Lower leg skin (tissue), 4 donors: ENCODE measurements around the gene EXOSC10. TPM values are rescaled to one million over a fixed set of nuclear protein-coding genes. Genes with fewer than 3 reads are reported as not detected.

ENCODE experiments used
- DNase-seq, 2 donors: peaks; one replicate each; pipeline ENCODE4 v3.0.0-alpha.2; 2019; ENCODE audit warnings: low spot score in 2 of 2
- H3K4me3 ChIP-seq: fragments of 200-600 bp; sonication (generic); 2 replicates; pipeline ENCODE4 v1.5.1; 2017; ENCODE audit warnings: mild to moderate bottlenecking, low read depth; ENCODE audit not compliant: poor library complexity, severe bottlenecking
- POLR2A ChIP-seq, 2 donors: fragments of 450-650 bp; IDR thresholded peaks; one replicate each; pipeline ENCODE4 v1.6.1; 2016 to 2017; ENCODE audit warnings: antibody characterized with exemption in 2 of 2, mild to moderate bottlenecking in 1 of 2, moderate library complexity in 1 of 2
- WGBS, 2 donors: methylation state at CpG; one replicate each; pipeline ENCODE4 v1.1.5; 2018; 5-methylcytosine and 5-hydroxymethylcytosine counted together
- intact Hi-C: fragments of 100-400 bp; cut with DNase I; formaldehyde crosslinking; loops from one replicate; pipeline ENCODE4 v1.15.0; 2023; ENCODE audit warnings: low total_unique reads
- total RNA-seq, 4 donors: library from RNA; depleted of rRNA; stranded (reverse); fragments of >200 nt; gene quantifications; one replicate each; pipeline ENCODE4 v1.1.0, GENCODE V29; 2016
- TF ChIP-seq, protein P1 (sequence below), 3 donors: fragments of 450-650 bp; IDR thresholded peaks; one replicate each; pipeline ENCODE4 v1.5.1; 2016; ENCODE audit warnings: antibody characterized with exemption in 3 of 3, mild to moderate bottlenecking in 3 of 3, moderate library complexity in 2 of 3

The EXOSC10 gene
- total RNA-seq, 4 donors from 2014 or later: 51.8 to 78.1 (median 65.3) TPM

DNA sequence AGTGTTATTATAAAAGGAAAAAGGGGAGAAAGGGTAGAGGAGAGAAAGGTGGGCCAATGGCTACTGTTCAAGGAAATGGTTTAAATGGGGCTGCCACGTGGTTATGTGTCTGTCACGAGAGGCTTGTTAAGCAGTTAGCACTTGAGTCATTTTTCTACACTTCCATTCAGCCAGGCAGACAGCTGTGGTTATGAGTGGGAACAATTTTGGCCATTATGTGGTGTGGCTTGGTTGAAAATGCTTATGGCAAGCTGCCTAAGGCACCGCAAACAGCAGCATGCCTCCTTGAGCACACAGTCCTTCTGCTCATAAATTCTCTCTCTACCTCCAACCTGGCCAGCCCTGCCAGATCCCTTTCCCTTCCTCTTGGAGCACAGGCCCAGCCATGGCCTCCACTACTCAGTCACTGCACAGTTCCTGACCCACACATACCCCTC, 36.7 kb downstream of the EXOSC10 start:
- TF ChIP-seq, protein P1, sequence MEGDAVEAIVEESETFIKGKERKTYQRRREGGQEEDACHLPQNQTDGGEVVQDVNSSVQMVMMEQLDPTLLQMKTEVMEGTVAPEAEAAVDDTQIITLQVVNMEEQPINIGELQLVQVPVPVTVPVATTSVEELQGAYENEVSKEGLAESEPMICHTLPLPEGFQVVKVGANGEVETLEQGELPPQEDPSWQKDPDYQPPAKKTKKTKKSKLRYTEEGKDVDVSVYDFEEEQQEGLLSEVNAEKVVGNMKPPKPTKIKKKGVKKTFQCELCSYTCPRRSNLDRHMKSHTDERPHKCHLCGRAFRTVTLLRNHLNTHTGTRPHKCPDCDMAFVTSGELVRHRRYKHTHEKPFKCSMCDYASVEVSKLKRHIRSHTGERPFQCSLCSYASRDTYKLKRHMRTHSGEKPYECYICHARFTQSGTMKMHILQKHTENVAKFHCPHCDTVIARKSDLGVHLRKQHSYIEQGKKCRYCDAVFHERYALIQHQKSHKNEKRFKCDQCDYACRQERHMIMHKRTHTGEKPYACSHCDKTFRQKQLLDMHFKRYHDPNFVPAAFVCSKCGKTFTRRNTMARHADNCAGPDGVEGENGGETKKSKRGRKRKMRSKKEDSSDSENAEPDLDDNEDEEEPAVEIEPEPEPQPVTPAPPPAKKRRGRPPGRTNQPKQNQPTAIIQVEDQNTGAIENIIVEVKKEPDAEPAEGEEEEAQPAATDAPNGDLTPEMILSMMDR (IDR thresholded peaks at IDR 0.05): no peak
- no peak for TF ChIP-seq POLR2A (IDR thresholded peaks at IDR 0.05)
- intact Hi-C loops: no loop called here
- no peak overlapping the region for H3K4me3 ChIP-seq

DNA sequence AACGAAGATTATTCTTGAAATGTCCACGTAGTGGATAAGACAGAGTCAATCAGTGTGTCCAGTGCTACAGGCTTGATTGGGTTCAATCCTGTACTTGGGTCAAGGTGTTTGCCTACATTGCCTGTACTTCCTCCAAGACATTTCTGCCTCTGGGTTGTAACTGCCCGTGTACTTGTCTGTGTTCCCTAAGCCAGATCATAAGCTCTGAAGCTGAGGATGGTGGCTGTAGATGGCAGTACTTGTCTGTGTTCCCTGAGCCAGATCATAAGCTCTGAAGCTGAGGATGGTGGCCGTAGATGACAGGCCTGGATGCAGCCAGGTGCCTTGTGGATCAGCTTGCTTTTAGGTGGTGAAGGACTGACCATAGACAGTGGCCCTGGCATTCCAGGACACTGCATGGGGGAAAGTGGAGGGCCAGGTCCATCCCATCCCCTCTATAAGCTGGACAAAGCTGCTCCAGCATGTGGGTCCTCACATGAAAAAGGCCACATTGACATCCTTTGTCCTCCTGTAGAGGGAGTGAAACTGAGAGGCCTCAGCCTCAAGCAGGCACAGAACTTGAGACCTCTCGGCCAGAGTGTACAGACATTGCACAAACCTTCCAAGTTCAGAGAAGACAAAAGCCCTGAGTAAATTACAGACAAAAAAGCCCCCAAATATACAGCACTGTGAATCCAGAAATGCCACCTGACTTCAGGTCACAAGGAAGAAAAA, 37.9 kb downstream of the EXOSC10 start:
- intact Hi-C loops: no loop called here
- 67 to 69% methylated on average over 5 of the region's 5 CpGs for WGBS, 2 donors
- DNase-seq: peak in 1 of 2 donors; percentile 7
- TF ChIP-seq, protein P1 (IDR thresholded peaks at IDR 0.05): no peak
- no peak for TF ChIP-seq POLR2A (IDR thresholded peaks at IDR 0.05)
- H3K4me3 ChIP-seq: no peak overlapping the region

More for the DNA sequence above, 36.7 kb downstream of the EXOSC10 start:
- peak in 1 of 2 donors; percentile 56 for DNase-seq
- WGBS, 2 donors: 51 to 73% methylated on average over 3 of the region's 3 CpGs

DNA sequence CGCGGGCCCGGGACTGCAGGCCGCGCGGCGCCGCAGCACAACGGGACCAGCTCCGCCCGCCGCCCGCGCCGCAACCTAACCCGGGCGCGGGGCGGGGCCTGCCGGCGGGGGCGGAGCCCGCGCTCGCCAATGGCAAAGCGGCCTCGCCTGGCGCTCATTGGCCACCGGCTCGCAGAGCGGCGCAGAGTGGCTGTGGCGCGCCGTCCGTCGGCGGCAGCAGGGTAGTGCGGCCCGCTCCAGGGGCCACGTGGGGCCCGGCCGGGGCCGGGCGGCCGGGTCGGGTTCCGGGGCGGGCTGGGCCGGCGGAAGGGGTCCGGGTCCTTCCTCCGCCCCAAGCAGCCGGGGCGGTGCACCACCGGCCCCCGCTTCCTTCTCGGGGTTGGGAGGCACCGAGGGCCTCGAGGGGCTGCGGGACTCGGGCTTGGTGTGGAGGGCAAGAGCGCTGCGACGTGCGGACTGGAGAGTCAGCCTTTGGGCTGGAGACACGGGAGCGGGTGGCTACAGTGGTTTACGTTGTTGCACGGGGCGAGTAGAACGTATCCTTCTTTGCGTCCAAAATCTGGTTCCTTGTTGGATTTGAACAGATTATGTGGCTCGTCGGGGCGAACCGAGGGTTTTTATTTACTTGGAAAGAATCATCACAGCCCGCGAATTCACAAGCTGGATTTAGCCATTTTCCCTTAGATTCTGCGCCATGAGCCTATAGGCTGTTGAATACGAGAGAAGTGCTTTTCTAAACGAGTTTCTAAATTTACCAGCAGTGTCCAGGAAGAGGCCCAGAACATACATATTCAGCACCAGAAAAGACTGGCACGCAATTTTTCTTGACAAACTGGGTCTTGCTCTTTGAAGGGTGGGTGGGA, 39.5 kb downstream of the EXOSC10 start, which contains the start of gene SRM:
Gene SRM (minus strand): TSS at position 51 of the 863 bp plus-strand sequence. CDS start 75 bp downstream, outside the sequence.
- 0 to 1% methylated on average over 16 to 18 of the region's 83 CpGs for WGBS, 2 donors
- intact Hi-C loops: no loop called here
- peak within 1 kb of the TSS; percentile 89 for H3K4me3 ChIP-seq
- TF ChIP-seq POLR2A (IDR thresholded peaks at IDR 0.05): no peak
- TF ChIP-seq, protein P1 (IDR thresholded peaks at IDR 0.05): no peak
- peak; percentile 80 to 97 for DNase-seq

DNA sequence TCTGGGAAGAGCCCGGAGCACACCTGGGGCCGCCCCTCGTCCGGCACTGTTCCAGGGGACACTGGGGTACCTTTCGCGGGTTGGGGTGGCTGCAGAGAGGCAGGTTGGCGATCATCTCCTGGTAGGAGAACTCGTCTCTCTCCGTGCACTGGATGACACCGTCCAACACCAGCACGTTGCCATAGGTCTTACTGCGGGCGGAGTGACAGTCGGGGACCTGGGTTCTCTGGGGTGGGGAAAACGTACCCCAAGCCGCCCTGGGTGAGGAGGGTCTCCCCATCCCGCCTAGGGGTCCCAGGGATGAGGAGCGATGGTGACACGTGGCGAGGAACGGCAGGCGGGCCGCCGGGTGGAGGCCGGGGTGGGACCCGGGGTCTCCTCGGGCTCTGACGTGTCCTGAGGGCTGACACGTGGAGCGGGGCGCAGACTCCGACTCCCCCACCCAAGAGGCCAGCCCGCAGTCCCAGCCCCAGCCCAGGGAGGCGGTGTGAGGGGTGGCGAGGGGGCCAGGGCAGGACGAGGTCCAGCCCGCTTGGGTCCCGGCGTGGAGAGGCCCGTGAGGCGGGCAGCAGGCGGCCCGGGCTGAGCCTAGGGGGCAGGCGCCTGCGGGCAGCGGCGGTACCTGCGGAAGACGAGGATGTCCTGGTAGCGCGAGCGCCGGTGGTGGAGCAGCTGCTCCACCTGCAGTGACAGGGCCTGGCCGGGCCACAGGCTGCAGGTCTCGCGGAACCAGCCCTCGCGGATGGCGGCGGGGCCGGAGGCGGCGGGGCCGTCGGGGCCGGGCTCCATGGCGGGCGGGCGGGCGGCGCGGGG, 40.3 kb downstream of the EXOSC10 start:
- WGBS, 2 donors: 0% methylated on average over 10 to 28 of the region's 72 CpGs
- no peak for DNase-seq
- peak overlapping the region; percentile 89 for H3K4me3 ChIP-seq
- intact Hi-C loops: no loop called here
- TF ChIP-seq, protein P1 (IDR thresholded peaks at IDR 0.05): no peak
- no peak for TF ChIP-seq POLR2A (IDR thresholded peaks at IDR 0.05)

DNA sequence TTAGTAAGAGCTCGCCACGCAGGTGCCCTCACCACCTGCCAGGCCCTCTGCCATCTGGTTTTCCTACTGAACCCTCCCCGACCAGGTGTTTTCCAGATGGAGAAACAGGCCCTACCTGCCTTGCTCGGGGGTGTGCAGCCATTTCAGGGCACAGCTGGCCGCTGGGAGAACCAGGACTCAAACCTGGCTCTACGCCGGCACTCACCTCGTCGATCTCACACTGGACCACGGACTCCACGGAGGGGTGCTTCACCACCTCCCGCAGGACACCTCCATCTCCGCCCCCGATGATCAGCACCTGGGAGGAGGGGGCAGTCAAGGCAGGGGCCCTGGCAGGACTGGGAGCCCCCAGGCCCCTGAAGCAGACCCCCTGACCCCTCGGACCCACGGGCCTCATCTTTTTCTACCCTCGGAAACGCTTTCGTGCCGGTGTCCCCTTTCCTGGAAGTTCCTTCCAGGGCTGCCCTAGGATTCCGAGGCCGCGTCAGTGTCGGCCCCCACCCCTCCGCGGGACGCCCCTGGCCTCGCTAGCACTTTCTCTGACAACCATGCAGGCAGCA, 41.0 kb downstream of the EXOSC10 start:
- intact Hi-C loops: no loop called here
- H3K4me3 ChIP-seq: peak overlapping the region; percentile 89
- no peak for DNase-seq
- 36 to 45% methylated on average over 24 to 28 of the region's 28 CpGs for WGBS, 2 donors
- TF ChIP-seq, protein P1 (IDR thresholded peaks at IDR 0.05): no peak
- no peak for TF ChIP-seq POLR2A (IDR thresholded peaks at IDR 0.05)
